Measurements from ENCODE around the gene NTRK2. TPM values are rescaled to one million over a fixed set of nuclear protein-coding genes. Genes with fewer than 3 reads are reported as not detected.

Gene NTRK2
- total and polyA plus RNA-seq, 2 experiments from 2014 or later: 0.99 to 3.7 TPM

DNA sequence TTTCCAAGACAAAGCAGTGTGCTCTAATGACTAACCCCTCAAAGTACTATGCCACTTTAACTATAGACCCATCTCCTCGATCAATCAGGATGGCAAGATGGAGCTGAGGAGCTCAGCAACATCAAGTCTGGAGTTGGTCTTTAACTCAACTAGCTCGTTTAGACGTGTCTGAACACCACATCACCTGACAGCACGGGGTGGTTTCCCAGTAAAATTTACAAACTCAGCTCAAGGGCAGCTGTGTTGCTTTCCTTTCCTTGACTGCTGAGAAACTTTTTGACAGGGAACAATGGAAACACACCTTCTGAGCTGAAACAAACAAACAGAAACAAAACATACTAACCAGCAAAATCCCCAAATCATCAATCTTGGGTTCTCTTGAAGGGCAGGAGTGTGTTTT is 202.5 kb downstream of the NTRK2 start:
- 82% methylated on average over 4 of the region's 4 CpGs for WGBS (ENCODE audit: low lambda C conversion rate, missing lambda C conversion rate)
- H2AFZ ChIP-seq: no peak overlapping the region
- no peak overlapping the region for H3K4me3 ChIP-seq
- no peaks in the 10 kb centered on the region for H3K27me3 ChIP-seq
- H4K20me1 ChIP-seq (ENCODE audit: insufficient read depth, poor library complexity, severe bottlenecking): no peaks in the 10 kb centered on the region
- no peaks in the 10 kb centered on the region for H3K36me3 ChIP-seq (replicated peaks; ENCODE audit: insufficient read depth, low read depth)
- H3K9me2 ChIP-seq (replicated peaks; ENCODE audit: insufficient read depth): no peaks in the 10 kb centered on the region
- H3K27ac ChIP-seq: no peak overlapping the region
- no peak for DNase-seq (ENCODE audit: low spot score)
- H3K4me1 ChIP-seq (ENCODE audit: insufficient read depth): no peaks in the 10 kb centered on the region
- H3K9me3 ChIP-seq (ENCODE audit: low read depth): no peaks in the 10 kb centered on the region
- H3K4me2 ChIP-seq: no peak overlapping the region
- TF ChIP-seq, protein P1, sequence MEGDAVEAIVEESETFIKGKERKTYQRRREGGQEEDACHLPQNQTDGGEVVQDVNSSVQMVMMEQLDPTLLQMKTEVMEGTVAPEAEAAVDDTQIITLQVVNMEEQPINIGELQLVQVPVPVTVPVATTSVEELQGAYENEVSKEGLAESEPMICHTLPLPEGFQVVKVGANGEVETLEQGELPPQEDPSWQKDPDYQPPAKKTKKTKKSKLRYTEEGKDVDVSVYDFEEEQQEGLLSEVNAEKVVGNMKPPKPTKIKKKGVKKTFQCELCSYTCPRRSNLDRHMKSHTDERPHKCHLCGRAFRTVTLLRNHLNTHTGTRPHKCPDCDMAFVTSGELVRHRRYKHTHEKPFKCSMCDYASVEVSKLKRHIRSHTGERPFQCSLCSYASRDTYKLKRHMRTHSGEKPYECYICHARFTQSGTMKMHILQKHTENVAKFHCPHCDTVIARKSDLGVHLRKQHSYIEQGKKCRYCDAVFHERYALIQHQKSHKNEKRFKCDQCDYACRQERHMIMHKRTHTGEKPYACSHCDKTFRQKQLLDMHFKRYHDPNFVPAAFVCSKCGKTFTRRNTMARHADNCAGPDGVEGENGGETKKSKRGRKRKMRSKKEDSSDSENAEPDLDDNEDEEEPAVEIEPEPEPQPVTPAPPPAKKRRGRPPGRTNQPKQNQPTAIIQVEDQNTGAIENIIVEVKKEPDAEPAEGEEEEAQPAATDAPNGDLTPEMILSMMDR (IDR thresholded peaks at IDR 0.05; ENCODE audit: poor library complexity): no peak
- TF ChIP-seq EZH2phosphoT487 (IDR thresholded peaks at IDR 0.05; ENCODE audit: low read depth, severe bottlenecking, unreplicated experiment): no peak
- TF ChIP-seq EZH2 (IDR thresholded peaks at IDR 0.05; ENCODE audit: borderline replicate concordance): no peak
- no peaks in the 10 kb centered on the region for H3K79me2 ChIP-seq

- H3K79me2 ChIP-seq: no peaks in the 10 kb centered on the region
- H3K4me2 ChIP-seq: no peak overlapping the region
- 95% methylated on average over 4 of the region's 4 CpGs for WGBS (ENCODE audit: low lambda C conversion rate, missing lambda C conversion rate)
- TF ChIP-seq EZH2phosphoT487 (IDR thresholded peaks at IDR 0.05; ENCODE audit: low read depth, severe bottlenecking, unreplicated experiment): no peak
- TF ChIP-seq EZH2 (IDR thresholded peaks at IDR 0.05; ENCODE audit: borderline replicate concordance): no peak
- TF ChIP-seq, protein P1 (IDR thresholded peaks at IDR 0.05; ENCODE audit: poor library complexity): no peak
- H3K9me3 ChIP-seq (ENCODE audit: low read depth): no peaks in the 10 kb centered on the region
- H3K4me3 ChIP-seq: no peak overlapping the region
- H4K20me1 ChIP-seq (ENCODE audit: insufficient read depth, poor library complexity, severe bottlenecking): no peaks in the 10 kb centered on the region
- H3K4me1 ChIP-seq (ENCODE audit: insufficient read depth): no peaks in the 10 kb centered on the region
- H3K27me3 ChIP-seq: no peaks in the 10 kb centered on the region
- H2AFZ ChIP-seq: peak overlapping the region; percentile 16
- no peaks in the 10 kb centered on the region for H3K9me2 ChIP-seq (replicated peaks; ENCODE audit: insufficient read depth)
- no peaks in the 10 kb centered on the region for H3K36me3 ChIP-seq (replicated peaks; ENCODE audit: insufficient read depth, low read depth)
- DNase-seq (ENCODE audit: low spot score): no peak
- H3K27ac ChIP-seq: peak overlapping the region; percentile 51
These were observed 204.5 kb downstream of the NTRK2 start for GRCh38 chr9:84874022-84874421.

DNA sequence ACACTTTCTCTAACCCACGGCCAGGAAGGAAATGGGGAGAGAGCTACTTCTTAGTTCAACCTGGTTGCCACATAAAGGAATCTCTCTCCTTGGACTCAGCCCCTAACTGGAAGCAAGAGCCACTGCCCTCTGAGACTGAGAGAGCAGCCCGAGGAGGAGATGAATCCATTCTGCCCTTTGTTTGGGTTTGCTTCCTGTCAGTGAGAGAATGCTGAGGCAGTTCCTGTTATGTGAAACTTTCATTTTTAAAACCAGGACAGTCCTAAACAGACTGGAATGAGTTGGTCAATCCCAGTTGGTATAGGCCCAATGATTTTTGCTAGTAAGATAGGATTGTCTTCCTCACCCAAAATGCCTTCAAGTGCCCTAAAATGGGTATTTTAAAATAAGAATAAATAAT is 205.1 kb downstream of the NTRK2 start:
- Histone ChIP-seq H3K79me2 (no peaks in the 10 kb centered on the region), H3K4me3 (no peak overlapping the region), H3K4me2 (no peak overlapping the region), H3K9me2 (replicated peaks; ENCODE audit: insufficient read depth) (no peaks in the 10 kb centered on the region), H3K4me1 (ENCODE audit: insufficient read depth) (no peaks in the 10 kb centered on the region), H3K36me3 (replicated peaks; ENCODE audit: insufficient read depth, low read depth) (no peaks in the 10 kb centered on the region), H4K20me1 (ENCODE audit: insufficient read depth, poor library complexity, severe bottlenecking) (no peaks in the 10 kb centered on the region), H2AFZ (peak overlapping the region; percentile 16), H3K27me3 (no peaks in the 10 kb centered on the region), H3K27ac (peak overlapping the region; percentile 51), H3K9me3 (ENCODE audit: low read depth) (no peaks in the 10 kb centered on the region)
- WGBS (ENCODE audit: low lambda C conversion rate, missing lambda C conversion rate): 63% methylated on average over 2 of the region's 2 CpGs
- TF ChIP-seq, protein P1 (IDR thresholded peaks at IDR 0.05; ENCODE audit: poor library complexity): no peak
- no peak for TF ChIP-seq EZH2 (IDR thresholded peaks at IDR 0.05; ENCODE audit: borderline replicate concordance)
- no peak for TF ChIP-seq EZH2phosphoT487 (IDR thresholded peaks at IDR 0.05; ENCODE audit: low read depth, severe bottlenecking, unreplicated experiment)
- DNase-seq (ENCODE audit: low spot score): no peak

DNA sequence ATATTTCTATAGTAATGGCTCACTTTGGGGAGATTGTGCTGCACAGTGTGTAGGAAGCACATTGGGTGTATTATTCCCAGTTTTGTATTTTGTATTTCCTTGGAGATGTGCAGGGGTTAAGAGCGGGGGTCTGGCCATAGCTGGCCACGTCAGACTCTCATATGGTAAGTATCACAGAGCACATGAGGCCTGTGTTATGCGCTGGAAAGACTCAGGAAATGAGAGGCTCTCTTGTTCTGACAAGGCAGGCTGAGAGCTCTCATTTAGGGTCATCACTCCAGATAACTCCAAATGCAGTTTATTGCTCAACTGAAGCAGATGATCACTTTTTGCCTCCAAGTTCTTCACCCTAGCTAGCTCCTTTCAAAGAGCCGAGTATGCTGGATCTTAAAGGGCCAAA is 205.7 kb downstream of the NTRK2 start:
- no peaks in the 10 kb centered on the region for H3K4me1 ChIP-seq (ENCODE audit: insufficient read depth)
- H2AFZ ChIP-seq: no peak overlapping the region
- no peaks in the 10 kb centered on the region for H4K20me1 ChIP-seq (ENCODE audit: insufficient read depth, poor library complexity, severe bottlenecking)
- no peak for DNase-seq (ENCODE audit: low spot score)
- TF ChIP-seq EZH2phosphoT487 (IDR thresholded peaks at IDR 0.05; ENCODE audit: low read depth, severe bottlenecking, unreplicated experiment) (no peak), EZH2 (IDR thresholded peaks at IDR 0.05; ENCODE audit: borderline replicate concordance) (no peak)
- TF ChIP-seq, protein P1 (IDR thresholded peaks at IDR 0.05; ENCODE audit: poor library complexity): no peak
- H3K27me3 ChIP-seq: no peaks in the 10 kb centered on the region
- H3K9me3 ChIP-seq (ENCODE audit: low read depth): no peaks in the 10 kb centered on the region
- H3K79me2 ChIP-seq: no peaks in the 10 kb centered on the region
- no peak overlapping the region for H3K4me2 ChIP-seq
- H3K36me3 ChIP-seq (replicated peaks; ENCODE audit: insufficient read depth, low read depth): no peaks in the 10 kb centered on the region
- H3K4me3 ChIP-seq: no peak overlapping the region
- peak overlapping the region; percentile 51 for H3K27ac ChIP-seq
- no peaks in the 10 kb centered on the region for H3K9me2 ChIP-seq (replicated peaks; ENCODE audit: insufficient read depth)
- 68% methylated on average over 4 of the region's 4 CpGs for WGBS (ENCODE audit: low lambda C conversion rate, missing lambda C conversion rate)

All from hepatocyte (in vitro differentiated cells).